ENCODE data around the gene NCDN.

Gene NCDN

GRCh38 chr1:35555212-35555584, 2.4 kb upstream of the NCDN start:
- no peak for DNase-seq

GRCh38 chr1:35555601-35556477, 1.8 kb upstream of the NCDN start:
- peak; percentile 82 for DNase-seq

- DNase-seq: peak; percentile 58
Observed at GRCh38 chr1:35556484-35557117, 998 bp upstream of the NCDN start.

GRCh38 chr1:35557118-35557610, 435 bp upstream of the NCDN start, which contains the start of gene KIAA0319L:
KIAA0319L (minus strand) TSS chr1:35557403; CDS start chr1:35554491, 2,912 bp downstream.
- no peak for DNase-seq

GRCh38 chr1:35558374-35559316, 1.0 kb downstream of the NCDN start:
- peak; percentile 24 for DNase-seq

GRCh38 chr1:35559317-35559944, 1.8 kb downstream of the NCDN start:
- no peak for DNase-seq

GRCh38 chr1:35560256-35561225, 2.9 kb downstream of the NCDN start:
- DNase-seq: no peak

GRCh38 chr1:35561297-35561971, 3.8 kb downstream of the NCDN start:
- no peak for DNase-seq

GRCh38 chr1:35561972-35562680, 4.5 kb downstream of the NCDN start:
- DNase-seq: no peak

- DNase-seq: no peak
Observed at GRCh38 chr1:35563166-35563565, 5.6 kb downstream of the NCDN start.

GRCh38 chr1:35564037-35564883, 6.7 kb downstream of the NCDN start:
- DNase-seq: peak; percentile 67

GRCh38 chr1:35564884-35565741, 7.5 kb downstream of the NCDN start:
- no peak for DNase-seq

GRCh38 chr1:35565742-35566133, 8.1 kb downstream of the NCDN start:
- no peak for DNase-seq

GRCh38 chr1:35567947-35568558, 10.5 kb downstream of the NCDN start:
- no peak for DNase-seq

GRCh38 chr1:35568975-35569395, 11.4 kb downstream of the NCDN start:
- peak; percentile 66 for DNase-seq

- DNase-seq: no peak
Observed at GRCh38 chr1:35569936-35570335, 12.3 kb downstream of the NCDN start.

- no peak for DNase-seq
Observed at GRCh38 chr1:35570589-35571137, 13.1 kb downstream of the NCDN start.

Measured in NCI-H2171 treated with DMSO at 0.1 percent for 48 hours (cell line).